Chondrocyte (in vitro differentiated cells): ENCODE measurements around the gene NAA16. TPM values are rescaled to one million over a fixed set of nuclear protein-coding genes. Genes with fewer than 3 reads are reported as not detected.
A peak's percentile ranks its signal among the peaks of the same experiment; 100 is the strongest.

ENCODE experiments used
- DNase-seq: peaks from one replicate; pipeline ENCODE4 v3.0.0; 2021; ENCODE audit warnings: mixed read lengths, low spot score
- H3K27ac Mint-ChIP-seq: one replicate; pipeline ENCODE4 v1.8.0; 2021; ENCODE audit warnings: mild to moderate bottlenecking, moderate library complexity, mixed read lengths; ENCODE audit not compliant: unreplicated experiment
- H3K27me3 Mint-ChIP-seq: 2 replicates; pipeline ENCODE4 v1.8.0; 2021; ENCODE audit warnings: low read depth, mixed read lengths
- H3K36me3 Mint-ChIP-seq: 2 replicates; pipeline ENCODE4 v1.8.0; 2021; ENCODE audit warnings: low read depth, mixed read lengths
- H3K4me1 Mint-ChIP-seq: 2 replicates; pipeline ENCODE4 v1.8.0; 2021; ENCODE audit warnings: low read depth, mild to moderate bottlenecking, mixed read lengths
- H3K4me3 Mint-ChIP-seq: one replicate; pipeline ENCODE4 v1.8.0; 2021; ENCODE audit warnings: mild to moderate bottlenecking, moderate library complexity, mixed read lengths; ENCODE audit not compliant: unreplicated experiment
- H3K9me3 Mint-ChIP-seq: 2 replicates; pipeline ENCODE4 v1.8.0; 2021; ENCODE audit warnings: low read depth, mixed read lengths
- total RNA-seq: library from RNA; stranded (reverse); gene quantifications from 3 replicates; pipeline ENCODE4 v1.2.1, GENCODE V29; 2021
- TF ChIP-seq, protein P1 (sequence below): fragments of 200-600 bp; sonication (generic); IDR thresholded peaks from 2 replicates; pipeline ENCODE4 v1.5.0; 2021; ENCODE audit warnings: antibody characterized with exemption, mild to moderate bottlenecking, moderate library complexity

NAA16 gene
- total RNA-seq, 1 donor from 2014 or later = 9.4 TPM

DNA sequence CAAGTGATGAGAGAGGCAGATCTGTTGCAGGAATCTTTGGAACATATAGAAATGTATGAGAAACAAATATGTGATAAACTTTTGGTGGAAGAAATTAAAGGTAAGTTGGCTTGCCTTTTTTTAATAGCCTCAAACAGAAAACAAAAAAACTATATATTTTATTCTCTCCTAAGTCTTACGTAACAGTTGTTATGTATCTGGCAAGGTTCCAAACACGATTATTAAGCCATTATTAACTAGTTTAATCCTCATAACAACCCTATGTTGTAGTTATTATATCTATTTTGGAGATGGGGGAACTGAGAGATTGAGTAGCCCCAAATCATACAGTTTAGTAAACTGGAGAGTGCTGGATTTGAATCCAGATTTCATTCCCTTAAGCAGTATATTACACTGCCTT is 14.7 kb downstream of the NAA16 start:
- no peak for DNase-seq
- Mint-ChIP-seq H3K9me3 (no peaks in the 10 kb centered on the region), H3K4me3 (no peak overlapping the region), H3K36me3 (peaks cover 14% of the 10 kb centered on the region), H3K27me3 (no peaks in the 10 kb centered on the region), H3K4me1 (peaks cover 4% of the 10 kb centered on the region), H3K27ac (no peak overlapping the region)
- TF ChIP-seq, protein P1, sequence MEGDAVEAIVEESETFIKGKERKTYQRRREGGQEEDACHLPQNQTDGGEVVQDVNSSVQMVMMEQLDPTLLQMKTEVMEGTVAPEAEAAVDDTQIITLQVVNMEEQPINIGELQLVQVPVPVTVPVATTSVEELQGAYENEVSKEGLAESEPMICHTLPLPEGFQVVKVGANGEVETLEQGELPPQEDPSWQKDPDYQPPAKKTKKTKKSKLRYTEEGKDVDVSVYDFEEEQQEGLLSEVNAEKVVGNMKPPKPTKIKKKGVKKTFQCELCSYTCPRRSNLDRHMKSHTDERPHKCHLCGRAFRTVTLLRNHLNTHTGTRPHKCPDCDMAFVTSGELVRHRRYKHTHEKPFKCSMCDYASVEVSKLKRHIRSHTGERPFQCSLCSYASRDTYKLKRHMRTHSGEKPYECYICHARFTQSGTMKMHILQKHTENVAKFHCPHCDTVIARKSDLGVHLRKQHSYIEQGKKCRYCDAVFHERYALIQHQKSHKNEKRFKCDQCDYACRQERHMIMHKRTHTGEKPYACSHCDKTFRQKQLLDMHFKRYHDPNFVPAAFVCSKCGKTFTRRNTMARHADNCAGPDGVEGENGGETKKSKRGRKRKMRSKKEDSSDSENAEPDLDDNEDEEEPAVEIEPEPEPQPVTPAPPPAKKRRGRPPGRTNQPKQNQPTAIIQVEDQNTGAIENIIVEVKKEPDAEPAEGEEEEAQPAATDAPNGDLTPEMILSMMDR = no peak

DNA sequence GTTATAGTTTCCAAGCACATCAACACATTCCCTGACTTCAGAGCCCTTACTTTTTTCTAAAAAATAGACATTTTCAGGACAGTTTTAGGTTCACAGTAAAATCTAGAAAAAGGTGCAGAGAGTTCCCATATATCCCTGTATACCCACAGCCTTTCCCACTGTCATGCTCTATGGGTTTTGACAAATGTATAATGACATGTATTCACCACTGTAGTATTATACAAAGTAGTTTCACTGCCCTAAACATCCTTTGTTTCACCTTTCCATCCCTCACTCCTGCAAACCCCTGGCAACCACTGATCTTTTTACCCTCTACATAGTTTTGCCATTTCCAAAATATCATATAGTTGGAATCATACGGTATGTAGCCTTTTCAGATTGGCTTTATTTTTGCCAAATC is 15.6 kb downstream of the NAA16 start:
- Mint-ChIP-seq H3K36me3 (peaks cover 14% of the 10 kb centered on the region), H3K4me3 (no peak overlapping the region), H3K27me3 (no peaks in the 10 kb centered on the region), H3K27ac (no peak overlapping the region), H3K9me3 (no peaks in the 10 kb centered on the region), H3K4me1 (peaks cover 4% of the 10 kb centered on the region)
- TF ChIP-seq, protein P1 = no peak
- no peak for DNase-seq

DNA sequence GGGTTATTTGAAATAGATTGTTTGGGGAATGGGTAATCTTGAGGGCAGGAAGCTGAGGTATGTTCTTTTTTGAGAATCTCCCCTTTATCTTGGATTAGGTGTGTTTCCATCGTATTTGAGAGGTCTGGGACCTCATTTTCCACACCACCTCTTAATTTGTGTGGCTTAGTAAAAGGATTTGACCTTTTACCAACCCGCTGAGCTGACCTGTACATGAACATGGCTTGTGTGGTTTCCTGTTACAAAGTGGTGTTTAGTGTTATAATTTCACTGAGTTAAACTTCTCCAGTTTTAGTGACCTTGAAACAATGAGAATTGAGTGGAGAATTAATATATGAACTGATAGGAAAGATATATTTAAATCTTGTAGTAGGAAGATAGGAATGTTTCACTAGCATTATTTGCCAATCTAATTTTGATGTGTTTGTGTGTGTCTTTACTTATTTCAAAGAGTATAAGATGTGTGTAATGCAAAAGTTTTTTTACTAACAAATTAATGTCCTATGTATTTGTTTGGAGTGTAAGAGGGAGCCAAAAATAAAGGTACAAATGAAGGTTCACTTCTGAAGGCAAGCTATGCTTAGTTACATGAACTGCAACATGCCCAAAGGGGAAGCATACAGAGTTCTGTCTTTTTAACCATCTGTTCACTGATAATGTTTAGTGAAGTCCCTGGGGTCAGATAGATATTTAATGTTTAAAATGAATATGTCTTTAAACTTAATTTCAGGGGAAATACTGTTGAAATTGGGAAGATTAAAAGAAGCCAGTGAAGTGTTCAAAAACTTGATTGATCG is 17.1 kb downstream of the NAA16 start:
- peaks cover 11% of the 10 kb centered on the region for H3K36me3 Mint-ChIP-seq
- H3K27me3 Mint-ChIP-seq = no peaks in the 10 kb centered on the region
- H3K27ac Mint-ChIP-seq = no peak overlapping the region
- peaks cover 17% of the 10 kb centered on the region for H3K4me1 Mint-ChIP-seq
- no peak overlapping the region for H3K4me3 Mint-ChIP-seq
- TF ChIP-seq, protein P1 = no peak
- no peaks in the 10 kb centered on the region for H3K9me3 Mint-ChIP-seq
- DNase-seq = no peak

DNA sequence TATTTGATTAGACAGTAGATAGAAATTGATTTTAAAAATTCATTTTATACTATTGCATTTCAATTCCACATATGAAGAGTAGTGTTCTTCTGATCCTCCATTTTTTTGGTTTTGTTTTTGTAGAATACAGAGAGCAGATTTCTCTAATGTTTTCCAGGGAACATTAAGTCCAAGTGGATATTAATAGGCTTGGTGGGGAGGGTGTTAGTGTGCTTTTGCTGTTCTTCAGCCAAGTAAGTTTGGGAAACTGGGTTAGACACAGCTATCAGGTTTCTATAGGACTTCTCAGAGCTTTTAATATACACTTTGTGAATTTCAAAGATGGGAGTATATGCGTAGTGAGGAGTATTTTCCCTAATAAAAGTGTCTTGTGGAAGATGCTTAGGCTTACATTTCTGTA is 21.8 kb downstream of the NAA16 start:
- TF ChIP-seq, protein P1 = no peak
- no peaks in the 10 kb centered on the region for H3K27me3 Mint-ChIP-seq
- H3K9me3 Mint-ChIP-seq = no peaks in the 10 kb centered on the region
- no peak overlapping the region for H3K4me3 Mint-ChIP-seq
- H3K4me1 Mint-ChIP-seq = peaks cover 21% of the 10 kb centered on the region
- H3K27ac Mint-ChIP-seq = peak overlapping the region; percentile 39
- no peak for DNase-seq
- peaks cover 6% of the 10 kb centered on the region for H3K36me3 Mint-ChIP-seq

DNA sequence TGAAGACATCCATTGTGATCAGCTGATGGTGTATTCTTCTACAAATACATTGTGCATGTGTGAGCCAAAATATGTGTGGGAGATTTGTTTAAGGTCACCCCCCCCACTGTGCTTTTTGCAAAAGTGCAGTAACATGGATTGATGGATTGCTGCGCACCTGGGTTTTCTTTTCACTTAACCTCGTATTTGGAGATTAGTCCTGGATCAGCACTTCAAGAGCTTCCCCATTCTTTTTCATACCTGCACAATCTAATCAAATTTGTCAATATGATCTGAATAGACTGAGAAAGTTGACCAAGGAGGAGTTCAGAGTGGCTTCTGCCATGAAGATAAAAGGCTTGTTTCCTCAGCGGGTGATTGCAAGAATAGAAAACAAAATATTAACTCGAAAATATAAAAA is 23.7 kb downstream of the NAA16 start:
- peaks cover 5% of the 10 kb centered on the region for H3K36me3 Mint-ChIP-seq
- TF ChIP-seq, protein P1 = no peak
- H3K4me1 Mint-ChIP-seq = peaks cover 17% of the 10 kb centered on the region
- H3K4me3 Mint-ChIP-seq = no peak overlapping the region
- H3K27ac Mint-ChIP-seq = no peak overlapping the region
- H3K27me3 Mint-ChIP-seq = no peaks in the 10 kb centered on the region
- no peak for DNase-seq
- H3K9me3 Mint-ChIP-seq = no peaks in the 10 kb centered on the region
